GM19452 (cell line): ENCODE data around the gene CUX1.

Experiments
- ATAC-seq: cut with Tn5 transposase; IDR thresholded peaks from one replicate; pipeline ENCODE4 v1.9.1; 2021; ENCODE audit not compliant: unreplicated experiment

Gene CUX1

GRCh38 chr7:102065226-102065625 lies 247.8 kb downstream of the CUX1 start:
- ATAC-seq = no peak

GRCh38 chr7:102066476-102066875 lies 249.1 kb downstream of the CUX1 start:
- ATAC-seq = no peak

- no peak for ATAC-seq
These were observed 251.4 kb downstream of the CUX1 start for GRCh38 chr7:102068846-102069245.

GRCh38 chr7:102069931-102070629 lies 252.7 kb downstream of the CUX1 start:
- no peak for ATAC-seq

GRCh38 chr7:102072003-102072402 lies 254.6 kb downstream of the CUX1 start:
- no peak for ATAC-seq

GRCh38 chr7:102072636-102073209 lies 255.3 kb downstream of the CUX1 start:
- no peak for ATAC-seq

- no peak for ATAC-seq
These were observed 256.8 kb downstream of the CUX1 start for GRCh38 chr7:102073931-102074880.

- ATAC-seq = no peak
These were observed 257.7 kb downstream of the CUX1 start for GRCh38 chr7:102075126-102075525.

GRCh38 chr7:102075553-102076135 lies 258.2 kb downstream of the CUX1 start:
- ATAC-seq = no peak

- ATAC-seq = no peak
These were observed 259.7 kb downstream of the CUX1 start for GRCh38 chr7:102077081-102077480.

- ATAC-seq = no peak
These were observed 262.0 kb downstream of the CUX1 start for GRCh38 chr7:102079140-102080018.

- no peak for ATAC-seq
These were observed 262.6 kb downstream of the CUX1 start for GRCh38 chr7:102080019-102080433.

- ATAC-seq = no peak
These were observed 263.2 kb downstream of the CUX1 start for GRCh38 chr7:102080434-102081243.

GRCh38 chr7:102081244-102081627 lies 263.8 kb downstream of the CUX1 start:
- ATAC-seq = no peak

- ATAC-seq = no peak
These were observed 265.4 kb downstream of the CUX1 start for GRCh38 chr7:102082693-102083368.

- ATAC-seq = no peak
These were observed 267.9 kb downstream of the CUX1 start for GRCh38 chr7:102085218-102085772.

- no peak for ATAC-seq
These were observed 272.0 kb downstream of the CUX1 start for GRCh38 chr7:102089175-102090098.
